ENCODE results near the gene PDE4A. TPM values are rescaled to one million over a fixed set of nuclear protein-coding genes. Genes with fewer than 3 reads are reported as not detected.
A peak's percentile ranks its signal among the peaks of the same experiment; 100 is the strongest.

Gene PDE4A
- total and polyA plus RNA-seq, 2 experiments from 2014 or later, result 5.2 to 5.4 TPM

- peak overlapping the region; percentile 81; the same call in 1 of the 2 replicates for H3K4me2 ChIP-seq
- Mint-ChIP-seq H3K27me3 (ENCODE audit: insufficient read depth, low read depth, poor library complexity) (peaks cover 89% of the 10 kb centered on the region), H3K4me1 (peaks cover 24% of the 10 kb centered on the region), H3K9me3 (no peaks in the 10 kb centered on the region), H3K36me3 (ENCODE audit: low read depth) (no peaks in the 10 kb centered on the region), H3K4me3 (peak overlapping the region; percentile 64), H3K27ac (no peak overlapping the region)
- H3K36me3 ChIP-seq (ENCODE audit: insufficient read depth), result no peaks in the 10 kb centered on the region
- peak overlapping the region; percentile 78 for H3K4me3 ChIP-seq
- no peaks in the 10 kb centered on the region for H4K20me1 ChIP-seq (replicated peaks; ENCODE audit: insufficient read depth)
- no peaks in the 10 kb centered on the region for H3K79me2 ChIP-seq (replicated peaks; ENCODE audit: insufficient read depth)
- peaks cover 96% of the 10 kb centered on the region for H3K27me3 ChIP-seq (ENCODE audit: insufficient read depth)
- H3K27ac ChIP-seq (ENCODE audit: low read depth), result no peak overlapping the region
- H2AFZ ChIP-seq, result no peak overlapping the region
- peaks cover 30% of the 10 kb centered on the region; the same call in 1 of the 2 replicates for H3F3A ChIP-seq (replicated peaks; ENCODE audit: low read depth)
- TF ChIP-seq, protein P1, sequence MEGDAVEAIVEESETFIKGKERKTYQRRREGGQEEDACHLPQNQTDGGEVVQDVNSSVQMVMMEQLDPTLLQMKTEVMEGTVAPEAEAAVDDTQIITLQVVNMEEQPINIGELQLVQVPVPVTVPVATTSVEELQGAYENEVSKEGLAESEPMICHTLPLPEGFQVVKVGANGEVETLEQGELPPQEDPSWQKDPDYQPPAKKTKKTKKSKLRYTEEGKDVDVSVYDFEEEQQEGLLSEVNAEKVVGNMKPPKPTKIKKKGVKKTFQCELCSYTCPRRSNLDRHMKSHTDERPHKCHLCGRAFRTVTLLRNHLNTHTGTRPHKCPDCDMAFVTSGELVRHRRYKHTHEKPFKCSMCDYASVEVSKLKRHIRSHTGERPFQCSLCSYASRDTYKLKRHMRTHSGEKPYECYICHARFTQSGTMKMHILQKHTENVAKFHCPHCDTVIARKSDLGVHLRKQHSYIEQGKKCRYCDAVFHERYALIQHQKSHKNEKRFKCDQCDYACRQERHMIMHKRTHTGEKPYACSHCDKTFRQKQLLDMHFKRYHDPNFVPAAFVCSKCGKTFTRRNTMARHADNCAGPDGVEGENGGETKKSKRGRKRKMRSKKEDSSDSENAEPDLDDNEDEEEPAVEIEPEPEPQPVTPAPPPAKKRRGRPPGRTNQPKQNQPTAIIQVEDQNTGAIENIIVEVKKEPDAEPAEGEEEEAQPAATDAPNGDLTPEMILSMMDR (conservative IDR thresholded peaks at IDR 0.05; ENCODE audit: low read depth in 2 of 2), result 0 out of 4 replicates have a peak, but pooled peaks of 1 of the 2 experiments have one; percentile 4
- TF ChIP-seq, protein P2, sequence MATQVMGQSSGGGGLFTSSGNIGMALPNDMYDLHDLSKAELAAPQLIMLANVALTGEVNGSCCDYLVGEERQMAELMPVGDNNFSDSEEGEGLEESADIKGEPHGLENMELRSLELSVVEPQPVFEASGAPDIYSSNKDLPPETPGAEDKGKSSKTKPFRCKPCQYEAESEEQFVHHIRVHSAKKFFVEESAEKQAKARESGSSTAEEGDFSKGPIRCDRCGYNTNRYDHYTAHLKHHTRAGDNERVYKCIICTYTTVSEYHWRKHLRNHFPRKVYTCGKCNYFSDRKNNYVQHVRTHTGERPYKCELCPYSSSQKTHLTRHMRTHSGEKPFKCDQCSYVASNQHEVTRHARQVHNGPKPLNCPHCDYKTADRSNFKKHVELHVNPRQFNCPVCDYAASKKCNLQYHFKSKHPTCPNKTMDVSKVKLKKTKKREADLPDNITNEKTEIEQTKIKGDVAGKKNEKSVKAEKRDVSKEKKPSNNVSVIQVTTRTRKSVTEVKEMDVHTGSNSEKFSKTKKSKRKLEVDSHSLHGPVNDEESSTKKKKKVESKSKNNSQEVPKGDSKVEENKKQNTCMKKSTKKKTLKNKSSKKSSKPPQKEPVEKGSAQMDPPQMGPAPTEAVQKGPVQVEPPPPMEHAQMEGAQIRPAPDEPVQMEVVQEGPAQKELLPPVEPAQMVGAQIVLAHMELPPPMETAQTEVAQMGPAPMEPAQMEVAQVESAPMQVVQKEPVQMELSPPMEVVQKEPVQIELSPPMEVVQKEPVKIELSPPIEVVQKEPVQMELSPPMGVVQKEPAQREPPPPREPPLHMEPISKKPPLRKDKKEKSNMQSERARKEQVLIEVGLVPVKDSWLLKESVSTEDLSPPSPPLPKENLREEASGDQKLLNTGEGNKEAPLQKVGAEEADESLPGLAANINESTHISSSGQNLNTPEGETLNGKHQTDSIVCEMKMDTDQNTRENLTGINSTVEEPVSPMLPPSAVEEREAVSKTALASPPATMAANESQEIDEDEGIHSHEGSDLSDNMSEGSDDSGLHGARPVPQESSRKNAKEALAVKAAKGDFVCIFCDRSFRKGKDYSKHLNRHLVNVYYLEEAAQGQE (IDR thresholded peaks at IDR 0.05; ENCODE audit: unreplicated experiment), result no peak
- peaks cover 30% of the 10 kb centered on the region for H3K4me1 ChIP-seq (ENCODE audit: insufficient read depth)
- no peak for ATAC-seq
- DNase-seq (ENCODE audit: low spot score), result no peak
- H3K9me2 ChIP-seq (ENCODE audit: insufficient read depth), result no peaks in the 10 kb centered on the region
Measured at GRCh38 chr19:10421240-10422045, 1.1 kb downstream of the PDE4A start.

- Mint-ChIP-seq H3K27ac (no peak overlapping the region), H3K4me3 (peak overlapping the region; percentile 4; the same call in 1 of the 3 replicates), H3K4me1 (peaks cover 22% of the 10 kb centered on the region), H3K27me3 (ENCODE audit: insufficient read depth, low read depth, poor library complexity) (peaks cover 89% of the 10 kb centered on the region), H3K36me3 (ENCODE audit: low read depth) (no peaks in the 10 kb centered on the region), H3K9me3 (no peaks in the 10 kb centered on the region)
- no peak overlapping the region for H3K27ac ChIP-seq (ENCODE audit: low read depth)
- no peaks in the 10 kb centered on the region for H3K79me2 ChIP-seq (replicated peaks; ENCODE audit: insufficient read depth)
- no peak overlapping the region for H3K4me2 ChIP-seq
- DNase-seq (ENCODE audit: low spot score) (no peak), ATAC-seq (no peak)
- H4K20me1 ChIP-seq (replicated peaks; ENCODE audit: insufficient read depth), result no peaks in the 10 kb centered on the region
- H3K36me3 ChIP-seq (ENCODE audit: insufficient read depth), result no peaks in the 10 kb centered on the region
- no peak overlapping the region for H2AFZ ChIP-seq
- H3K9me2 ChIP-seq (ENCODE audit: insufficient read depth), result no peaks in the 10 kb centered on the region
- H3K27me3 ChIP-seq (ENCODE audit: insufficient read depth), result peaks cover 97% of the 10 kb centered on the region
- TF ChIP-seq EZH2phosphoT487 (IDR thresholded peaks at IDR 0.05; ENCODE audit: unreplicated experiment) (no peak), ETS1 (IDR thresholded peaks at IDR 0.05) (no peak)
- H3F3A ChIP-seq (replicated peaks; ENCODE audit: low read depth), result peaks cover 29% of the 10 kb centered on the region; the same call in 1 of the 2 replicates
- H3K4me3 ChIP-seq, result no peak overlapping the region
- H3K4me1 ChIP-seq (ENCODE audit: insufficient read depth), result peaks cover 29% of the 10 kb centered on the region
Measured at GRCh38 chr19:10422046-10422461, 1.7 kb downstream of the PDE4A start.

Data from GM23338 (cell line).